PC-3 (cell line): Measurements from ENCODE around the gene SLC2A4RG. TPM values are rescaled to one million over a fixed set of nuclear protein-coding genes. Genes with fewer than 3 reads are reported as not detected.

Experiments
- ATAC-seq: fragments of 200-7000 bp; cut with Tn5 transposase; 2 replicates; pipeline ENCODE4 v1.9.1; 2020; ENCODE audit warnings: mild to moderate bottlenecking, moderate library complexity
- BruUV-seq: library from RNA; stranded (reverse); fragments of 400-500 nt; replicated peaks from 2 replicates; lab custom pipeline; 2021; lab: Mats Ljungman, UMichigan
- CTCF ChIA-PET: fragments of 300-600 bp; sonication (Branson Sonifier 250); formaldehyde crosslinking; loops from one replicate; lab custom pipeline; 2022; ENCODE audit warnings: antibody characterized with exemption; lab: Charles Lee
- POLR2A ChIA-PET: fragments of 300-600 bp; sonication (Branson Sonifier 250); formaldehyde crosslinking; loops from one replicate; lab custom pipeline; 2022; ENCODE audit warnings: antibody characterized with exemption; ENCODE audit not compliant: unreplicated experiment; lab: Charles Lee
- DNase-seq: peaks from one replicate; pipeline ENCODE4 v3.0.0-alpha.2; 2015
- H2AFZ ChIP-seq: fragments of 300-600 bp; sonication (generic); 2 replicates; pipeline ENCODE4 v1.6.0; 2016; ENCODE audit warnings: antibody characterized with exemption, low read length
- H3F3A ChIP-seq: fragments of 300-600 bp; sonication (generic); one replicate; pipeline ENCODE4 v1.6.0; 2017; ENCODE audit warnings: antibody characterized with exemption, low read length, control low read depth, mild to moderate bottlenecking; ENCODE audit not compliant: unreplicated experiment
- H3K27ac ChIP-seq: fragments of 300-600 bp; sonication (generic); 2 replicates; pipeline ENCODE4 v1.5.1; 2016; ENCODE audit warnings: mild to moderate bottlenecking, low read length
- H3K27me3 ChIP-seq: fragments of 300-600 bp; sonication (generic); 2 replicates; pipeline ENCODE4 v1.6.1; 2016; ENCODE audit warnings: low read length, mixed read lengths
- H3K36me3 ChIP-seq: fragments of 300-600 bp; sonication (generic); 2 replicates; pipeline ENCODE4 v1.6.1; 2016; ENCODE audit warnings: low read depth, mixed run types, low read length, mixed read lengths
- H3K4me1 ChIP-seq: fragments of 300-600 bp; sonication (generic); 2 replicates; pipeline ENCODE4 v1.5.1; 2016; ENCODE audit warnings: low read length; ENCODE audit not compliant: insufficient read depth
- H3K4me2 ChIP-seq: fragments of 300-600 bp; sonication (generic); 2 replicates; pipeline ENCODE4 v1.6.0; 2016; ENCODE audit warnings: low read length
- H3K4me3 ChIP-seq: fragments of 300-600 bp; sonication (generic); 2 replicates; pipeline ENCODE4 v1.5.1; 2016; ENCODE audit warnings: mild to moderate bottlenecking, low read length, mixed read lengths
- H3K79me2 ChIP-seq: fragments of 300-600 bp; sonication (generic); 2 replicates; pipeline ENCODE4 v1.6.1; 2017; ENCODE audit warnings: low read length, mixed read lengths
- H3K9ac ChIP-seq: fragments of 300-600 bp; sonication (generic); 2 replicates; pipeline ENCODE4 v1.6.0; 2016; ENCODE audit warnings: mild to moderate bottlenecking, low read length
- H3K9me2 ChIP-seq: fragments of 300-600 bp; sonication (generic); replicated peaks from 2 replicates; pipeline ENCODE4 v1.6.1; 2016; ENCODE audit warnings: mixed run types, low read length, mixed read lengths
- H3K9me3 ChIP-seq: fragments of 300-600 bp; sonication (generic); 2 replicates; pipeline ENCODE4 v1.6.1; 2016; ENCODE audit warnings: low read length, mixed read lengths
- H4K20me1 ChIP-seq: fragments of 300-600 bp; sonication (generic); 2 replicates; pipeline ENCODE4 v1.6.1; 2016; ENCODE audit warnings: low read length, mixed read lengths
- EZH2 ChIP-seq: fragments of 300-600 bp; sonication (generic); IDR thresholded peaks from one replicate; pipeline ENCODE4 v1.6.1; 2017; ENCODE audit warnings: antibody characterized with exemption, mild to moderate bottlenecking, low read length; ENCODE audit not compliant: unreplicated experiment
- EZH2phosphoT487 ChIP-seq: fragments of 300-600 bp; sonication (generic); IDR thresholded peaks from 2 replicates; pipeline ENCODE4 v1.6.1; 2018; ENCODE audit warnings: mild to moderate bottlenecking, antibody characterized with exemption, low read length, borderline replicate concordance
- intact Hi-C: fragments of 100-400 bp; cut with micrococcal nuclease; formaldehyde crosslinking; loops from 2 replicates; pipeline ENCODE4 v1.9.0; 2023
- total RNA-seq: library from RNA; depleted of rRNA; stranded (reverse); fragments of >200 nt; gene quantifications from 2 replicates; pipeline ENCODE4 v1.2.3, GENCODE V29; 2014
- TF ChIP-seq, protein P1 (sequence below): fragments of 300-600 bp; sonication (generic); conservative IDR thresholded peaks from 2 replicates; pipeline ENCODE4 v1.5.1; 2017; ENCODE audit warnings: antibody characterized with exemption, low read depth, mild to moderate bottlenecking, low read length

SLC2A4RG gene
- total RNA-seq, 1 experiment from 2014 or later: 116 TPM

DNA sequence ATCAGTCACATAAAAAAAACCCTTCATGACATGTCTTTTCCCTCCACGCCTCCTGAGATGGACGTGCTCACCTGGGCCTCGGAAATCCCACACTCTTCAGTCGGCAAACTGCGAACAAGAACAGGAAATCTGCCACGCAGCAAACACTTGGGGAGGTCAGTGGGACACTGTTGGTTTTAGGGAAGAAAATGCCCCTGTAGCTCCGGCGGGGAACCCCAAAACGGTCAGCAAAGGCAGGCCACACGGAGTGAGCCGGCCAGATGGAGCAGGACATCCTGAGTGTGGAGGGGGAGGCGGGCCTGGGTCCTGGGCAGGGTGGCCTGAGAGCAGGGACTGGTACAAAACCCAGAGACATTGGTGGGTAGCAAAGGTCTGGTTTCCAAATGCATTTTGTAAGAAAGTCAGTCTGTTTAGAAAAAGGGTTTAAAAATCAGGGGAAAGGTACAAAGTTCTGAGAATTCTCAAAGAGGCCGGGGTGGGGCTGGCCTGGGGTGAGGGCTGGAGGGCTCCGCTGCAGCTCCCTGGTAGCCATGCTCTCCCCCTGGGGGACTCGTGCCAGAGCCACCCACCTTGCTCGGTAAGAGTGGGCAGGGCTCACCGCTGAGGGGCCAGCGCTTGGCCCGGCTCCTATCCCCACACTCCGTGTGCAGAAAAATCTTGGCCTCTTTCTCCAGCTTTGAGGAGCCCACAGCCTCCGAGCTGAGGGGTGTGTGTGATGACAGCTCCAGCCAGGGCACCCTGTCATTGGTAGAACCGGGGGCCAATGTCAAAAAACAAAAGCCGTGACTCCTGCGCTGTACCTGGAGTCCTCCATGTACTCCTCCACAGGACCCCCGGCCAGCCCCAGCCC, 5.2 kb downstream of the SLC2A4RG start:
- CTCF ChIA-PET: no interaction called here
- no peaks in the 10 kb centered on the region for H4K20me1 ChIP-seq
- POLR2A ChIA-PET: no interaction called here
- H3K27me3 ChIP-seq: no peaks in the 10 kb centered on the region
- no peak overlapping the region for H3K4me2 ChIP-seq
- no peak for DNase-seq
- peaks cover 22% of the 10 kb centered on the region for H3K36me3 ChIP-seq
- peaks cover 12% of the 10 kb centered on the region for H3K4me1 ChIP-seq
- BruUV-seq: no TSS peak
- H3K79me2 ChIP-seq: peaks cover 13% of the 10 kb centered on the region
- intact Hi-C loops: no loop called here
- no peaks in the 10 kb centered on the region for H3K9me3 ChIP-seq
- H3K9me2 ChIP-seq: no peaks in the 10 kb centered on the region
- H3K9ac ChIP-seq: no peak overlapping the region
- H3K4me3 ChIP-seq: no peak overlapping the region
- ATAC-seq: no peak
- no peak overlapping the region for H3K27ac ChIP-seq
- no peaks in the 10 kb centered on the region for H3F3A ChIP-seq
- H2AFZ ChIP-seq: no peak overlapping the region
- TF ChIP-seq EZH2phosphoT487 (no peak), EZH2 (no peak)
- TF ChIP-seq, protein P1, sequence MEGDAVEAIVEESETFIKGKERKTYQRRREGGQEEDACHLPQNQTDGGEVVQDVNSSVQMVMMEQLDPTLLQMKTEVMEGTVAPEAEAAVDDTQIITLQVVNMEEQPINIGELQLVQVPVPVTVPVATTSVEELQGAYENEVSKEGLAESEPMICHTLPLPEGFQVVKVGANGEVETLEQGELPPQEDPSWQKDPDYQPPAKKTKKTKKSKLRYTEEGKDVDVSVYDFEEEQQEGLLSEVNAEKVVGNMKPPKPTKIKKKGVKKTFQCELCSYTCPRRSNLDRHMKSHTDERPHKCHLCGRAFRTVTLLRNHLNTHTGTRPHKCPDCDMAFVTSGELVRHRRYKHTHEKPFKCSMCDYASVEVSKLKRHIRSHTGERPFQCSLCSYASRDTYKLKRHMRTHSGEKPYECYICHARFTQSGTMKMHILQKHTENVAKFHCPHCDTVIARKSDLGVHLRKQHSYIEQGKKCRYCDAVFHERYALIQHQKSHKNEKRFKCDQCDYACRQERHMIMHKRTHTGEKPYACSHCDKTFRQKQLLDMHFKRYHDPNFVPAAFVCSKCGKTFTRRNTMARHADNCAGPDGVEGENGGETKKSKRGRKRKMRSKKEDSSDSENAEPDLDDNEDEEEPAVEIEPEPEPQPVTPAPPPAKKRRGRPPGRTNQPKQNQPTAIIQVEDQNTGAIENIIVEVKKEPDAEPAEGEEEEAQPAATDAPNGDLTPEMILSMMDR: no peak

DNA sequence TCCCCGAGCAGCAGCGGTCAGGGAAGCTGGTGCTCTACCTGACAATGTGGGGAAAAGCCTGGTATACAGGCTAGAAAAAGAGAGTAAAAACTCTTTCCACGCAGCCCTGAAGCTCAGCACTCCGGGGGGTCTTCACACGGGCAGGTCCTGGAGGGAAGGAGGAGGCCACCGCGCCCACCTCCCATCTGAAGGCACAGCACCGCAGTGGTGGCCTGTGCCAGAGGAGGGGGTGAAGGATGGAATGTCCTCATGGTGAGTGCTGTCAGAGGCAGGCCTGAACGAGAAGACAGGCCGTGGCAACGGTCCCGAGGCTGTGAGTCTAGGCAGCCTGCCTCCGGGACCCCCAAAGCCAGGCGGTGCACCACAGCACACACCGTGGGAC, 5.8 kb downstream of the SLC2A4RG start:
- BruUV-seq: no TSS peak
- Histone ChIP-seq H2AFZ (no peak overlapping the region), H3K79me2 (peaks cover 13% of the 10 kb centered on the region), H3K9me3 (no peaks in the 10 kb centered on the region), H3K4me2 (no peak overlapping the region), H3K27ac (no peak overlapping the region), H3K36me3 (peaks cover 22% of the 10 kb centered on the region), H3K9ac (no peak overlapping the region), H3K27me3 (no peaks in the 10 kb centered on the region), H3K4me1 (peaks cover 12% of the 10 kb centered on the region), H3F3A (no peaks in the 10 kb centered on the region), H3K9me2 (no peaks in the 10 kb centered on the region), H3K4me3 (no peak overlapping the region), H4K20me1 (no peaks in the 10 kb centered on the region)
- ChIA-PET CTCF (no interaction called here), POLR2A (no interaction called here)
- intact Hi-C loops: no loop called here
- TF ChIP-seq, protein P1: no peak
- no peak for TF ChIP-seq EZH2phosphoT487
- no peak for TF ChIP-seq EZH2
- ATAC-seq (no peak), DNase-seq (no peak)
